Fibroblast of the aortic adventitia (primary cell): ENCODE results near the gene CA5B. TPM values are rescaled to one million over a fixed set of nuclear protein-coding genes. Genes with fewer than 3 reads are reported as not detected.

ENCODE experiments used
- DNase-seq: peaks from one replicate; pipeline ENCODE4 v3.0.0-alpha.2; 2010; ENCODE audit warnings: low read depth
- H3K4me3 ChIP-seq: 2 replicates; pipeline ENCODE4 v1.5.1; 2011; ENCODE audit warnings: low read depth, mild to moderate bottlenecking, control low read depth, low read length, moderate library complexity
- CTCF ChIP-seq: IDR thresholded peaks from 2 replicates; pipeline ENCODE4 v1.5.1; 2011; ENCODE audit warnings: mild to moderate bottlenecking, low read length, control low read depth, inconsistent platforms; ENCODE audit not compliant: insufficient read depth
- total RNA-seq: library from RNA; depleted of rRNA; stranded (reverse); fragments of >200 nt; gene quantifications from 2 replicates; pipeline ENCODE4 v1.2.3, GENCODE V29; 2012; ENCODE audit warnings: low replicate concordance

The CA5B gene
- total RNA-seq, 1 donor: 39.6 TPM

DNA sequence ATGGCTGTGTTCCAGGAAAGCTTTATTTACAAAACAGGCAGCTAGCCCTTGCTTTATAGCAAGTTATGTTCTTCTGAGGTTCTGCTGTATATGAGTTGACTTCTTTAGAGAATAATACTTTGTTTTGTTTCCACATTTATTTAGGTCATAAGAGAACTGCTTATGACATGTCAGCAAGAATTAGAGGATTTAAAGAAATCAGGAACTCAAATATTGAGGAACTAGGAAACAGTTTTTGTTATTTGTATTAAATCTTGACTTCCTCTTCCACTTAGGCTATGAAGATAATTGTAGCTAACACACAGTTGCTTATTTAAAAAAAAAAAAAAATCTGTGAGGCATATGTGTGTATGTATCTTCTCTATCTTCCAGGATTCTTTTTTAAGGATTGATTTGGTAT, 66.5 kb downstream of the CA5B start:
- no peak overlapping the region for H3K4me3 ChIP-seq
- DNase-seq: no peak
- TF ChIP-seq CTCF: no peak

GRCh38 chrX:15808254-15808653, 70.2 kb downstream of the CA5B start:
- no peak overlapping the region for H3K4me3 ChIP-seq
- DNase-seq: no peak
- no peak for TF ChIP-seq CTCF

DNA sequence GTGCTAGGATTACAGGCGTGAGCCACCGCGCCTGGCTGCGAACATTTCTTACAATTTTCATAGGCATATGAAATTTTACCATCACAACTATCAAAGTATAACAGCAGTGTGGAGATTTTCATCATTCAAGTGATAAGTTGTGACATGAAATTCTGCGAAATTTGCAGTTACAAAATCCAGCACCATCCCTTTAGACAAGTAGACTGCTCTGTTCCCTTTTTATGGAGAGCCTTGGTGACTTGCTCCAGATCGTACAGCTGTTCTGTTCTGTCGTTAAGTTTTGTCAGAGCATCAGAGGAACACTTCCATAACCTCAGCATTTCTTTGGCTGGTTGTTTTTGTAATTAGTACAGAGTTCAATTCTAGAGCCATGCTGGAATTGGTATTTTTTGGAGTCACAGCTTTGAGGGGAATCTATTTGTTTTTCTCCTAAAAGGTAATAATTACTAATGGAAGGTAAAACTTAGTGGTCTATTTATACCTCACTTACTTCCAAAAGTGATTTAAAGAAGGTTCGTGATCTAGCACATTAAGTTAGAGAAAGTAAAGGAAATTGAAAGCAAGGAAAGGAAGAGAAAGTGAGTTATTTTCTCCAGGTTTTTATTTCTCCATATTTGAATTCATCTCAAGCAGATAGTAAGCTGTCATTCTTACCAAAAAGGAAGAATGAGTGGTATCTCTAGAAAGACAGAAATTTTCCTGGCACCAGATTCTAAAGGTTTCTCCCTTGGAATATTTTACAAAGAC, 74.3 kb downstream of the CA5B start:
- no peak for TF ChIP-seq CTCF
- DNase-seq: no peak
- H3K4me3 ChIP-seq: no peak overlapping the region

GRCh38 chrX:15813416-15813815, 75.3 kb downstream of the CA5B start:
- TF ChIP-seq CTCF: no peak
- H3K4me3 ChIP-seq: no peak overlapping the region
- DNase-seq: no peak

DNA sequence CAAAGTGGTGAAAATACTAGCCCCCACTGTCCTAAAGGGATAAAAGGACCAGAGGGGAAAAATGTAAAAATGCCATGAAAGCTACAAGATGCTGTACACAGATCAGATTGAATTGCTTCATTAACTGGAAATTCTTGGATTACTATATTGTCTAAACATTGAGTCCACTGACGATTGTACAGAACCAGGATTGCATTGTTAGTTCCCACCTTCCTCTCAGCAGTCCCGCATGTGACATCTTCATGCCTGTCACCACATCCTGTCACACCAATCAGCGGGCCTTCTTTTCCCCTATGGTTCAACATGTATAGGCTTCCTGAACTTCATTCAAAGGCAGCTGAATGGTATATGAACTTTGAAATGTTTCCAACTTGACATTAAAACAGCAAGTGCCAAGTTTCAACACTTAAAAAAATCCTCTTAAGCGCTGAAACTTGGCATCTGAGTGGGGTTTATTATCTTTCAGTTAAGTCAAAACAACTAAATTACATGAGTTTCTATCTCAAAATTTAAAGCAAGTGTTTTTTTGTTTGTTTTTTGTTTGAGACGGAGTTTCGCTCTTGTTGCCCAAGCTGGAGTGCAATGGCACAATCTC, 76.8 kb downstream of the CA5B start:
- no peak for TF ChIP-seq CTCF
- no peak overlapping the region for H3K4me3 ChIP-seq
- DNase-seq: no peak

- peak; percentile 23 for DNase-seq
- no peak overlapping the region for H3K4me3 ChIP-seq
- peak; percentile 29 for TF ChIP-seq CTCF
These were observed 77.8 kb downstream of the CA5B start for GRCh38 chrX:15815779-15816437.
